H1 (cell line): ENCODE measurements around the gene CDH26. TPM values are rescaled to one million over a fixed set of nuclear protein-coding genes. Genes with fewer than 3 reads are reported as not detected.

Source experiments
- CTCF ChIA-PET: fragments of 300-600 bp; sonication (Branson Sonifier 250); formaldehyde crosslinking; loops from one replicate; lab custom pipeline; 2021; ENCODE audit not compliant: partially characterized antibody; lab: Charles Lee
- POLR2A ChIA-PET: fragments of 300-600 bp; sonication (Branson Sonifier 250); formaldehyde crosslinking; loops from one replicate; lab custom pipeline; 2021; ENCODE audit warnings: inconsistent platforms; ENCODE audit not compliant: partially characterized antibody; lab: Charles Lee
- DNase-seq, 2 experiments: peaks; one replicate each; pipeline versions ENCODE4 v3.0.0 to v3.0.0-alpha.2; 2010 to 2022; ENCODE audit warnings: low spot score in 2 of 2, low read depth in 1 of 2, mixed read lengths in 1 of 2
- FAIRE-seq: peaks from 2 replicates; lab custom pipeline; 2011; peaks lifted over from hg19 to GRCh38; lab: Jason Lieb, UNC
- H2AFZ ChIP-seq: 2 replicates; pipeline ENCODE4 v1.8.1; 2012; ENCODE audit warnings: low read length, inconsistent platforms
- H2AK5ac ChIP-seq: 2 replicates; pipeline ENCODE4 v1.6.1; 2013; ENCODE audit warnings: low read depth, low read length
- H2BK120ac ChIP-seq: replicated peaks from 2 replicates; pipeline ENCODE3; 2013; ENCODE audit warnings: low read depth, low read length, inconsistent platforms
- H2BK12ac ChIP-seq: 2 replicates; pipeline ENCODE4 v1.6.1; 2013; ENCODE audit warnings: low read depth, low read length
- H2BK15ac ChIP-seq: 2 replicates; pipeline ENCODE4 v1.6.1; 2013; ENCODE audit warnings: low read length
- H2BK20ac ChIP-seq: 2 replicates; pipeline ENCODE4 v1.6.1; 2013; ENCODE audit warnings: low read length
- H2BK5ac ChIP-seq: 2 replicates; pipeline ENCODE4 v1.6.1; 2013; ENCODE audit warnings: low read depth, low read length
- H3K14ac ChIP-seq: 2 replicates; pipeline ENCODE4 v1.6.1; 2013; ENCODE audit warnings: inconsistent platforms; ENCODE audit not compliant: insufficient read length
- H3K18ac ChIP-seq: 2 replicates; pipeline ENCODE4 v1.6.1; 2013; ENCODE audit warnings: low read length; ENCODE audit errors: extremely low read depth
- H3K23ac ChIP-seq: 2 replicates; pipeline ENCODE4 v1.6.1; 2013; ENCODE audit warnings: inconsistent platforms; ENCODE audit not compliant: insufficient read length
- H3K23me2 ChIP-seq: 2 replicates; pipeline ENCODE4 v1.6.1; 2013; ENCODE audit warnings: low read depth, low read length
- H3K27ac ChIP-seq: 2 replicates; pipeline ENCODE4 v1.6.1; 2011; ENCODE audit warnings: low read depth, low read length, inconsistent platforms
- H3K27me3 ChIP-seq, 4 experiments: replicated peaks in 1 of 4; 1 replicate in 1 of 4; 2 replicates in 3 of 4; pipeline versions ENCODE4 v1.6.1 to v1.8.1; 2011 to 2013; ENCODE audit warnings: low read length in 3 of 4, mild to moderate bottlenecking in 3 of 4, inconsistent platforms in 2 of 4, mixed read lengths in 2 of 4, moderate library complexity in 1 of 4; ENCODE audit not compliant: control insufficient read depth in 3 of 4, insufficient read depth in 3 of 4; ENCODE audit errors: extremely low read depth in 1 of 4
- H3K36me3 ChIP-seq, 4 experiments: 2 replicates each; pipeline versions ENCODE4 v1.6.1 to v1.8.1; 2011 to 2013; ENCODE audit warnings: mild to moderate bottlenecking in 4 of 4, low read length in 3 of 4, moderate library complexity in 2 of 4, control low read depth in 1 of 4, inconsistent platforms in 1 of 4; ENCODE audit not compliant: insufficient read depth in 4 of 4, control insufficient read depth in 2 of 4
- H3K4ac ChIP-seq: replicated peaks from 2 replicates; pipeline ENCODE3; 2013; ENCODE audit warnings: low read length, low read depth, mixed read lengths, inconsistent platforms; ENCODE audit not compliant: insufficient read length
- H3K4me1 ChIP-seq, 4 experiments: replicated peaks in 1 of 4; 1 replicate in 1 of 4; 2 replicates in 3 of 4; pipeline versions ENCODE4 v1.6.1 to v1.8.1; 2011 to 2013; ENCODE audit warnings: low read length in 3 of 4, inconsistent platforms in 2 of 4, mixed read lengths in 1 of 4; ENCODE audit not compliant: insufficient read depth in 4 of 4, control insufficient read depth in 3 of 4
- H3K4me2 ChIP-seq, 2 experiments: 2 replicates each; pipeline versions ENCODE4 v1.6.1 to v1.8.1; 2011 to 2013; ENCODE audit warnings: low read depth in 2 of 2, low read length in 2 of 2, control low read depth in 1 of 2, inconsistent platforms in 1 of 2, mild to moderate bottlenecking in 1 of 2; ENCODE audit not compliant: insufficient read depth in 1 of 2
- H3K4me3 ChIP-seq, 4 experiments: fragments of 200-600, 300-600 bp in 1 of 4; sonication (generic), shearing (Covaris generic), sonication (Bioruptor Twin) in 1 of 4; 2 replicates each; pipeline versions ENCODE4 v1.5.1 to v1.8.1; 2011 to 2016; ENCODE audit warnings: low read length in 4 of 4, low read depth in 3 of 4, control low read depth in 2 of 4, inconsistent platforms in 2 of 4, mild to moderate bottlenecking in 2 of 4, mixed read lengths in 1 of 4, moderate library complexity in 1 of 4; ENCODE audit not compliant: insufficient read depth in 2 of 4; ENCODE audit errors: extremely low read depth in 1 of 4
- H3K56ac ChIP-seq: replicated peaks from 2 replicates; pipeline ENCODE3; 2013; ENCODE audit warnings: low read depth, mild to moderate bottlenecking, mixed read lengths, low read length, inconsistent platforms; ENCODE audit not compliant: insufficient read length
- H3K79me1 ChIP-seq: 2 replicates; pipeline ENCODE4 v1.6.1; 2013; ENCODE audit warnings: low read depth, low read length, control low read depth
- H3K79me2 ChIP-seq, 2 experiments: 2 replicates each; pipeline versions ENCODE4 v1.6.1 to v1.8.1; 2012 to 2013; ENCODE audit warnings: low read length in 2 of 2, mild to moderate bottlenecking in 2 of 2, inconsistent platforms in 1 of 2; ENCODE audit not compliant: insufficient read depth in 2 of 2, control insufficient read depth in 1 of 2
- H3K9ac ChIP-seq, 4 experiments: replicated peaks in 1 of 4; 1 replicate in 1 of 4; 2 replicates in 3 of 4; pipeline versions ENCODE4 v1.6.1 to v1.8.1; 2011 to 2013; ENCODE audit warnings: low read depth in 3 of 4, low read length in 3 of 4, control low read depth in 2 of 4, mild to moderate bottlenecking in 2 of 4, moderate library complexity in 2 of 4, inconsistent platforms in 1 of 4; ENCODE audit errors: extremely low read depth in 1 of 4
- H3K9me3 ChIP-seq, 2 experiments: 2 replicates each; pipeline versions ENCODE4 v1.6.1 to v1.8.1; 2012 to 2013; ENCODE audit warnings: mild to moderate bottlenecking in 2 of 2, moderate library complexity in 2 of 2, control low read depth in 1 of 2, inconsistent platforms in 1 of 2, low read depth in 1 of 2, low read length in 1 of 2, mixed read lengths in 1 of 2; ENCODE audit not compliant: insufficient read depth in 2 of 2
- H4K20me1 ChIP-seq, 2 experiments: replicated peaks in 1 of 2; 2 replicates each; pipeline versions ENCODE3 to v1.8.1; 2011 to 2013; ENCODE audit warnings: inconsistent platforms in 2 of 2, low read length in 2 of 2, mild to moderate bottlenecking in 1 of 2; ENCODE audit not compliant: insufficient read depth in 2 of 2, control insufficient read depth in 1 of 2
- H4K5ac ChIP-seq: 2 replicates; pipeline ENCODE4 v1.6.1; 2013; ENCODE audit warnings: low read length, low read depth, mixed read lengths, inconsistent platforms; ENCODE audit not compliant: insufficient read length
- H4K8ac ChIP-seq: 2 replicates; pipeline ENCODE4 v1.8.0; 2013; ENCODE audit warnings: mild to moderate bottlenecking, moderate library complexity, low read length, inconsistent platforms; ENCODE audit not compliant: insufficient read depth; ENCODE audit errors: extremely low read depth
- H4K91ac ChIP-seq: replicated peaks from 2 replicates; pipeline ENCODE3; 2013; ENCODE audit warnings: low read length, mixed read lengths, inconsistent platforms; ENCODE audit not compliant: insufficient read length
- BACH1 ChIP-seq: IDR thresholded peaks from 2 replicates; pipeline ENCODE4 v1.6.1; 2012; ENCODE audit warnings: low read length, improper control_type of control experiment
- CTBP2 ChIP-seq: IDR thresholded peaks from 2 replicates; pipeline ENCODE4 v1.7.0; 2011; ENCODE audit warnings: borderline replicate concordance, mild to moderate bottlenecking, moderate library complexity, mixed read lengths, low read length; ENCODE audit not compliant: insufficient read depth, insufficient read length
- GABPA ChIP-seq: IDR thresholded peaks from 2 replicates; pipeline ENCODE4 v1.6.1; 2011; ENCODE audit warnings: mild to moderate bottlenecking, low read length, moderate library complexity, borderline replicate concordance; ENCODE audit not compliant: insufficient read depth
- GTF2F1 ChIP-seq: IDR thresholded peaks from 2 replicates; pipeline ENCODE4 v1.6.1; 2012; ENCODE audit warnings: low read depth, low read length, improper control_type of control experiment, borderline replicate concordance
- JUN ChIP-seq: IDR thresholded peaks from 2 replicates; pipeline ENCODE4 v1.6.1; 2011; ENCODE audit warnings: low read depth, mild to moderate bottlenecking, improper control_type of control experiment, low read length
- KDM5A ChIP-seq: fragments of 200-600 bp; IDR thresholded peaks from 2 replicates; pipeline ENCODE4 v1.7.1; 2012; ENCODE audit warnings: mild to moderate bottlenecking, low read length, inconsistent platforms, mixed read lengths
- POLR2A ChIP-seq, 2 experiments: IDR thresholded peaks; 1 replicate in 1 of 2; 2 replicates in 1 of 2; pipeline ENCODE4 v1.6.1; 2011; ENCODE audit warnings: low read depth in 2 of 2, low read length in 2 of 2, mild to moderate bottlenecking in 2 of 2; ENCODE audit errors: control extremely low read depth in 1 of 2
- SAP30 ChIP-seq: fragments of 300-600 bp; sonication (generic); IDR thresholded peaks from 2 replicates; pipeline ENCODE4 v1.7.1; 2012; ENCODE audit warnings: low read length, moderate library complexity, mild to moderate bottlenecking, inconsistent platforms; ENCODE audit not compliant: insufficient read depth, insufficient replicate concordance
- SIN3A ChIP-seq, 2 experiments: IDR thresholded peaks in 1 of 2; conservative IDR thresholded peaks in 1 of 2; 2 replicates each; pipeline ENCODE4 v1.6.1; 2011 to 2012; ENCODE audit warnings: low read length in 2 of 2, improper control_type of control experiment in 1 of 2, low read depth in 1 of 2, mild to moderate bottlenecking in 1 of 2
- SP1 ChIP-seq: IDR thresholded peaks from 2 replicates; pipeline ENCODE4 v1.6.1; 2011; ENCODE audit warnings: low read depth, low read length
- TBP ChIP-seq: IDR thresholded peaks from 2 replicates; pipeline ENCODE4 v1.6.1; 2011; ENCODE audit warnings: low read depth, low read length, improper control_type of control experiment
- WGBS, 2 experiments: shearing (Covaris generic) in 1 of 2; methylation state at CpG; one replicate each; pipeline versions ENCODE4 v1.1.6 to v1.1.7; 2013 to 2015; ENCODE audit warnings: low lambda C conversion rate in 2 of 2, mixed read lengths in 2 of 2, inconsistent platforms in 1 of 2, low coverage in 1 of 2, missing lambda C conversion rate in 1 of 2; ENCODE audit not compliant: insufficient replicate concordance in 2 of 2, insufficient coverage in 1 of 2, insufficient read length in 1 of 2; ENCODE audit errors: extremely low coverage in 1 of 2, missing lambda C conversion rate in 1 of 2; 5-methylcytosine and 5-hydroxymethylcytosine counted together
- polyA plus RNA-seq, 7 experiments: library from polyadenylated mRNA; depleted of rRNA in 3 of 7; stranded (reverse) in 5 of 7; unstranded in 2 of 7; fragments of >200 nt in 5 of 7; fragments of 200-250 nt in 2 of 7; gene quantifications; 1 replicate in 5 of 7; 2 replicates in 1 of 7; 4 replicates in 1 of 7; pipeline versions ENCODE4 v1.2.1 to v1.2.3, GENCODE V29; 2011 to 2013; ENCODE audit warnings: missing spikeins in 2 of 7, mixed read lengths in 2 of 7
- total RNA-seq: library from RNA; stranded (reverse); fragmentation: NEBNext Ultra II Directional; extraction: Animal tissue kit (Norgen Biotek cat#: 25700); gene quantifications from 2 replicates; pipeline ENCODE4 v1.2.1, GENCODE V29; 2021

The CDH26 gene
- total and polyA plus RNA-seq, 2 of the 8 experiments (the other 6 are each of a cell fraction or from before 2014, with no cell fraction given), result 1.5 to 1.7 TPM

DNA sequence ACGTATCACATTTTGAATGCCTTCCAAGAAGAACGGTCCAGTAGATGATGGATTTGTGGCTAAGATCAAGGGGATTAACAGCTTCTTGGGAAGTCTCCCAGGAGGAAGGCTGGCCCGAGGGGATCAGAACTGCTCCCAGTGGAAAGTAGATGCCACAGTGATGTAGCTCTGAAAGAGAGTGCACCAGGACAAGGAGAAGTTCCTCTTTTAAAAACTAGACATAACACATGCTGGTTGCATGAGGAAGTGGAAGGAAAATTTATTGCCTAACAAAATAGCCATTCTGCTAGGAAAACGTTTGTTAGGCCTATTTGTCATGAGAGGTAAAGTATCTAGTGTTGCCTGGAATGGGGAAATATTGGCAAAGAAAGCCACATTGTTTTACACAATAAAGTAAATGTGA is 87.8 kb downstream of the CDH26 start:
- POLR2A ChIA-PET, result no interaction called here
- Histone ChIP-seq H3K14ac (no peak overlapping the region), H2BK12ac (no peak overlapping the region), H3K79me2 (no peaks in the 10 kb centered on the region), H3K27ac (no peak overlapping the region), H4K8ac (no peak overlapping the region), H3K4me2 (no peak overlapping the region), H3K27me3 (no peaks in the 10 kb centered on the region), H2AK5ac (no peak overlapping the region), H3K4me1 (no peaks in the 10 kb centered on the region), H2BK15ac (no peak overlapping the region), H2BK5ac (no peak overlapping the region), H3K9ac (no peak overlapping the region), H3K4me3 (no peak overlapping the region), H3K9me3 (no peaks in the 10 kb centered on the region), H3K18ac (no peak overlapping the region), H2BK120ac (no peak overlapping the region), H3K23me2 (no peaks in the 10 kb centered on the region), H2AFZ (no peak overlapping the region), H3K23ac (no peak overlapping the region), H2BK20ac (no peak overlapping the region), H3K56ac (no peak overlapping the region), H3K36me3 (no peaks in the 10 kb centered on the region), H4K5ac (no peak overlapping the region), H4K91ac (no peak overlapping the region), H3K79me1 (no peaks in the 10 kb centered on the region), H3K4ac (no peak overlapping the region), H4K20me1 (no peaks in the 10 kb centered on the region)
- FAIRE-seq (no peak), DNase-seq (no peak)
- 86% methylated on average over 4 of the region's 4 CpGs; no CpG with 5 or more reads in 1 of the 2 experiments for WGBS, 2 experiments
- TF ChIP-seq TBP (no peak), SIN3A (conservative IDR thresholded peaks at IDR 0.05 in 1 of 2, IDR thresholded peaks at IDR 0.05 in 1 of 2; ENCODE audit: low read depth in 1 of 2, low read length in 2 of 2) (no peak), POLR2A (IDR thresholded peaks at IDR 0.05; ENCODE audit: control extremely low read depth in 1 of 2, low read depth in 2 of 2, low read length in 2 of 2) (no peak), GABPA (no peak), CTBP2 (no peak), JUN (no peak), KDM5A (no peak), BACH1 (no peak), SAP30 (no peak), GTF2F1 (no peak), SP1 (no peak)
- CTCF ChIA-PET, result interaction anchor here (0.7 to 1.3 kb wide), 3 partner anchors 9 to 100 kb away, joined by 3 to 5 read pairs (median 5); no protein-coding TSS in a partner anchor
